HepG2 (cell line): ENCODE measurements around the gene TPRG1.

ENCODE experiments used
- CEBPB ChIP-seq: IDR thresholded peaks from 2 replicates; pipeline ENCODE4 v1.6.1; 2011; ENCODE audit warnings: low read depth, low read length, improper control_type of control experiment, borderline replicate concordance
- CTCF ChIP-seq: sonication (generic); formaldehyde crosslinking; IDR thresholded peaks from 2 replicates; pipeline ENCODE4 v1.5.0; 2020; ENCODE audit warnings: mild to moderate bottlenecking, missing genetic modification reagents, moderate library complexity
- DNMT3B ChIP-seq: conservative IDR thresholded peaks from 2 replicates; pipeline ENCODE4 v1.6.1; 2016; ENCODE audit warnings: missing biosample characterization, control low read depth
- GABPA ChIP-seq, 2 experiments: IDR thresholded peaks; 2 replicates each; pipeline ENCODE4 v1.6.1; 2011 to 2016; ENCODE audit warnings: low read depth in 2 of 2, low read length in 1 of 2, missing biosample characterization in 1 of 2, missing genetic modification characterization in 1 of 2
- HDAC1 ChIP-seq: sonication (generic); formaldehyde crosslinking; IDR thresholded peaks from 2 replicates; pipeline ENCODE4 v1.5.1; 2020; ENCODE audit warnings: mild to moderate bottlenecking, missing genetic modification reagents
- MAX ChIP-seq: IDR thresholded peaks from 2 replicates; pipeline ENCODE4 v1.6.1; 2012; ENCODE audit warnings: inconsistent platforms
- POLR2AphosphoS5 ChIP-seq: IDR thresholded peaks from 2 replicates; pipeline ENCODE4 v1.6.1; 2012; ENCODE audit warnings: low read depth, low read length
- RFX1 ChIP-seq: fragments of 450-650 bp; IDR thresholded peaks from 2 replicates; pipeline ENCODE4 v1.6.1; 2017
- TCF7 ChIP-seq: sonication (generic); IDR thresholded peaks from 2 replicates; pipeline ENCODE4 v1.6.1; 2016; ENCODE audit warnings: antibody characterized with exemption, low read depth
- THRA ChIP-seq: sonication (generic); formaldehyde crosslinking; IDR thresholded peaks from 2 replicates; pipeline ENCODE4 v1.4.0; 2020; ENCODE audit warnings: missing genetic modification reagents, borderline replicate concordance
- ZBTB10 ChIP-seq: sonication (generic); formaldehyde crosslinking; IDR thresholded peaks from 2 replicates; pipeline ENCODE4 v1.4.0; 2020; ENCODE audit warnings: missing genetic modification reagents, borderline replicate concordance
- ZFP1 ChIP-seq: IDR thresholded peaks from 2 replicates; pipeline ENCODE4 v1.6.1; 2016

- TF ChIP-seq THRA (CRISPR knock-in tag), result no peak
- no peak for TF ChIP-seq MAX
- TF ChIP-seq HDAC1 (CRISPR knock-in tag), result no peak
- TF ChIP-seq ZBTB10 (CRISPR knock-in tag), result no peak
- TF ChIP-seq DNMT3B (CRISPR knock-in tag), result no peak
- TF ChIP-seq RFX1, result no peak
- TF ChIP-seq CEBPB, result no peak
- no peak for TF ChIP-seq GABPA (IDR thresholded peaks at IDR 0.05; ENCODE audit: low read depth, low read length)
- no peak for TF ChIP-seq GABPA (CRISPR knock-in tag; IDR thresholded peaks at IDR 0.05; ENCODE audit: low read depth)
- no peak for TF ChIP-seq CTCF (CRISPR knock-in tag)
- no peak for TF ChIP-seq POLR2AphosphoS5
- TF ChIP-seq TCF7, result no peak
- TF ChIP-seq ZFP1 (CRISPR knock-in tag), result no peak
These were observed 194.1 kb downstream of the TPRG1 start for GRCh38 chr3:189365609-189366564.
